HG02571 (cell line): ENCODE results near the gene COL5A1.

ENCODE experiments used
- ATAC-seq: cut with Tn5 transposase; IDR thresholded peaks from one replicate; pipeline ENCODE4 v1.9.1; 2021; ENCODE audit warnings: mild to moderate bottlenecking, moderate library complexity; ENCODE audit not compliant: unreplicated experiment

Gene COL5A1

DNA sequence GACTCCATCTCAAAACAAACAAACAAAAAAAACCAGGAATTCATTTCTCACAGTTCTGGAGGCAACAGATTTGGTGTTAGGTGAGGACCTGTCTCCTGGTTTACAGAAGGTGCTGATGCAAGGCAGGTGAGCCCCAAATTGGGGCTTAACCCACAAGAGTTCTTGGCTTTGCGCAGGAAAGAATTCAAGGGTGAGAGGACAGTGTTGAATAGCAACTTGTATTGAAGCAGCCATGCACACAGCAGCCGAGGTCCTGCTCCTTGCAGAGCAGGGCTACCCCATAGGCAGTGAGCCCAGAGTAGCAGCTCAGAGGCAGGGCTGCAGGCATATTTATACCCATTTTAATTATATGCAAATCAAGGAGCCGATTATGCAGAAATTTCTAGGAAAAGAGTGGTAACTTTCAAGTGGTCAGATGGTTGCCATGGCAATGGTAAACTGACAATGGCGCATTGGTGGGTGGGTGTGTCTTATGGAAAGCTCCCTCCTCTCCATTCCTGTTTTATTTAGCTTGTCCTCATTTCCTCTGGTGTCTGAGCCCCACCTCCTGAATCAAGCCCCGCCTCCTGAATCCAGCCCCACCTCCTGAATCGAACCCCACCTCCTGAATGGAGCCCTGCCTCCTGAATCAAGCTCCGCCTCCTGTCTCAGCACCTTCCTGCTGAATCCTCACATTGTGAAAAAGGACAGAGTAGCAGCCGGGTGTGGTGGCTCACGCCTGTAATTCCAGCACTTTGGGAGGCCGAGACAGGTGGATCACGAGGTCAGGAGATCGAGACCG is 34.5 kb upstream of the COL5A1 start:
- no peak for ATAC-seq

DNA sequence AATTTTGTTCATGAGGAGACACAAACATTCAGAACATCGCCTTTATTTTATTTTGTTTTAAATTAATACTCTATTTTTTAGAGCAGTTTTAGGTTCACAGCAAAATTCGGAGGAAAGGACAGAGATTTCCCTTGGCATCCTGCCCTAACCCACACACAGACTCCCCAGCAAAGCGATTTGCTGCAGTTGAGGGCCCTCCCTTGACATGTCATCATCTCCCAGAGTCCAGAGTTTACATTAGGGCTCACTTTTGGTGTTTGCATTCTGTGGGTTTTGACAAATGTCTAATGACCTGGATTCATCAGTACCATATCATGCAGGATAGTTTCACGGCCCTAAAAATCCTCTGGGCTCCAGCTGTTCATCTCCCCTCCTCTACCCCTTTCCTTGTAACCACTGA is 33.6 kb upstream of the COL5A1 start:
- ATAC-seq = no peak

- ATAC-seq = no peak
Observed at GRCh38 chr9:134611046-134611445, 30.6 kb upstream of the COL5A1 start.

- no peak for ATAC-seq
Observed at GRCh38 chr9:134612309-134612708, 29.3 kb upstream of the COL5A1 start.

GRCh38 chr9:134612715-134613114 is 28.9 kb upstream of the COL5A1 start:
- ATAC-seq = no peak

- ATAC-seq = no peak
Observed at GRCh38 chr9:134614256-134614655, 27.3 kb upstream of the COL5A1 start.

DNA sequence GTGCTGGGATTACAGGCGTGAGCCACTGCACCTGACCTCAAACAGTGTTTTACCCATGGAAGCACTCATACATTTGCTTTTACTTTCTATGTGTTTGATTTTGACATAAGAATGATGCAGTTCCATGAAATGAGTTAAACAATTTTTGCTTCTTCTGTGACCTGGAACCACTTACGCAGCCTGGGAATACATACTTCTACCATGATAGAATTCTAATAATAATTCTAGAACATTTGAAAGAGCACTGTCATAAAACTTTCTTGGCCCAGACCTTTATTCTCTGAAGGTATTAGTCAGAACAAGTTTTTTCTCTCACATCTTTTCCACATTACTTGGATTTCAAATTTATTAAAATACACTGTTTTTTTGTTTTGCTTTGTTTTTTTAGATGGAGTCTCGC is 25.3 kb upstream of the COL5A1 start:
- no peak for ATAC-seq

DNA sequence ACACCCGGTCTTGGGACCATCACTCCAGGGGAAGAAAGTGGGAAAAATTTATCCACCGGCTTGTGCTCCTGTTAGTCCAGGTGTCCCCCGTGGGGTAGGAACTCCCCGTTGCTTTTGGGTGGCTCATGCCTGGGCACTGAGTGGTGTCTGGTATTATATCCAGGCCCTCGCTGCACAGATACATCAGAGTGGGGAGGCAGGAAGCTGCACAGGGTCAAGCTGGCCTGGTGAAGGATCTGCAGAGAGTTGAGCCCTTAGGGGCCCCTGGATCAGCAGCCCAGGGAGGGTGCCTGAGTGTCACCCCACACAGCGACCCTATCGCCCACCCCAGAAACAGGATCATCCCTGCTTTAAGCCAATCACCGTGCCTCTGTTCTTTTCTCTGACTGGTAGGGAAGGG is 24.4 kb upstream of the COL5A1 start:
- ATAC-seq = no peak

DNA sequence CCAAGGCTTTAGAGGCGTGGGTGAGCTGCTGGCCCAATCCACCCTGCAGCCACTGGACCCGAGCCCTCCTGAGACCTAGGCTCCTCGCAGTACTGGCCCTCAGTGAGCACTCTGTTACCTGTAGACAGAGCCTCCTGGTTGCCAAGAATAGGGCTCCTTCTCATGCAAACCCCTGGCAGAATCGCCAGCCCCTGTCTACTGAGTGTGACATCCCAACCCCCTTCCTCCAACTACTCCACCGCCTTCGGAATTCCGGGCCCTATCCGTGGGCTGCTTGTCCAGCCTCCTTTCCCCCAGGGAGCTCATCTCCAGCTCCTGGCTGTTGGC is 23.8 kb upstream of the COL5A1 start:
- ATAC-seq = no peak

GRCh38 chr9:134618163-134618832 is 23.3 kb upstream of the COL5A1 start:
- ATAC-seq = no peak

- ATAC-seq = no peak
Observed at GRCh38 chr9:134618833-134619447, 22.7 kb upstream of the COL5A1 start.

GRCh38 chr9:134619448-134619982 is 22.1 kb upstream of the COL5A1 start:
- no peak for ATAC-seq

- no peak for ATAC-seq
Observed at GRCh38 chr9:134619983-134620661, 21.5 kb upstream of the COL5A1 start.

DNA sequence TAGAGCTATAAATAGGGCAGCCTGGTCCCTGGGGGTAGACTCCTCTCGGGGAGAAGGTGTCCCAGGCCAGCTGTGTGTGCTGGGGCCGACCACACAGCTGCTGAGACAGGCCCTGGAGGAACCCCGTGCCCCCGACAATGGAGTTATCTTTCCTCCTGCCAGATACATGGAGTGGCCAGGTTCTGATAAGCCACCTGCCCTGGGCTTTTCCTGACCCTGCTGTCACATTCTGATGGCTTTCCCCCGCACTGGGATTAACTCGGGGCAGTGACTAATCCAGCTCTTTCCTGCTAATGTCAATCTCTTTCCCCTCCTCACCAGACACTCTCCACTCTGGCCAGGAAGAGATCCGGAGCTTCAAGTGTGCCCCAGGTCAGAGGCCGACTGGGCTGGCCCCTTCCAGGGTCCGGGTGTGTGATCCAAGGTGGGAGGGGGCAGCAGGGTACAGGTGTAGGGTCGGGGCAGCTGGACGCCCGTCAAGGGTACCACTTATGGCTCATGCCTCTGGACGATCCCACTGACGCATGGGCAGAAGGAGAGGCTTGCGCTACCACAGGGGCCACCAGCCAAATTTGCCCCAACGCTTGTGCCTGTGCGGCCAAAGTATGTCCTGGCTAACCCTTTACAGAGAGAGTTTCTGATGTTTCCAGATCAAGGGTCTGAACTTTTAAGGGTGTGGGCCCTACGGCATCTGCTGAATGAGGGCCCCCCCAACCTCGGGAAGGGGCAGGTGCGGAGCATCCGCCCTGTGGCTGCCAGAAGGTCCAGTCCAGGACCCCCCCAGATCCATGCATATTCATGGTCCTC is 20.6 kb upstream of the COL5A1 start:
- no peak for ATAC-seq

DNA sequence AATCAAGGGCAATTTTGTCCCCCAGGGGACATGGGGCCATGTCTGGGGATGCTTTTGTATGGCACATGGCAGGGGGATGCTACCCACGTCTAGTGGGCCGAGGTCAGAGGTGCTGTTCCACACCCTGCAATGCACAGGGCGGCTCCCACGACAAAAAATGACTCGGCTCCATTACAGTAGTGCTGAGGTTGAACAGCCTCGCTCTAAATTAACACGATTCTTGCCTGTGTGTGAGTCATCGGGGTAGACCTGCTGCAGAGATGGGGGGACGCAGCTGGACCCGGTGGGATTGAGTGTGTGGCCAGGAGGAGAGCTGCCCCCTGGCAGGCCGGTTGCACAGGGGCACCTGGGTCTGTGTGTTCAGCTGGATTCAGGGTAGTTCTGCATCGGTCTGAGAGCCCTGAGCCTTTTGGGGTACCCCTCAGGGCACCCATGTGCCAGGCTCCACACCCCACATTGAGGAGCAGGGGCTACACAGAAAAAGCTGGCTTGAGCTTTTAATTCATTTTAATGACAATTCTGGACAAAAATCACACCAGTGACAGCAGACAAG is 20.0 kb upstream of the COL5A1 start:
- ATAC-seq = no peak

GRCh38 chr9:134622896-134623257 is 18.7 kb upstream of the COL5A1 start:
- ATAC-seq = no peak

DNA sequence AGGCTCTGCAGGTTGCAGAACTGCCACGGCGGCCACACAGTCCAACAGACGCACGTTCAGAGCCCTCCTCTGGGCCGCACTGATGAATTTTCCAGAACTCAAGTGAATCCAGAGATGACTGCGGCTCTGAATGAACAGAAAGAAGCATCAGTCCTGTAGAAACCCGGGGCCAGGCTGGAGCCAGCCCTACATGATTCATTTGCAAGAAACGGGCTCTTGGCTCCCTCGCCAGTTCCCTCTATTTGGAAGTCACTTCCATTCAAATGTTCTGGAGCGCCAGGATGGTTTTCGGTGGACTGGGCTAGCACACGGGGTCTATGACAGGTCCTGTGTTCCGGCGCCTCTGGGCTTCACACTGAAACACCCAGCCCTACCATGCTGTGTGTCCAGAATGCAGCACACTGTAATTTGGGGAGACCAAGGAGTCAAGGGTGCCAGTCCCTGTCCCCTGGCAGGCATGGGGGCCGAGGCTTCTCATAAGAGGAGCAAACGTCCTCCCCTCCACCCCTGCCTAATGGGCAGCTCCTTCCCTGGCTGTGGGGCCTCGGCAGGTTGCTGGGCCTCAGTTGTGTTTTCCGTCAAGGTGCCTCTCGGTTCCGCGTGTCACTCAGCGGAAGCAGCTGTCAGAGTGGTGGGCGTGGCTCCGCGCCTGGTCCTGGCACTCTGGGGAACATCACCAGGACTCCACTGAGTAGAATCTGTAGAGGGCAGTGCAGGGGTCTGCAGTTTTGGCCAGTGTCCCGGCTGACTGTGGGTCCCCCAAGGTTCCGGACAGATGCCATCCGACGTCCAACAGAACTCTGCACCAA is 18.1 kb upstream of the COL5A1 start:
- no peak for ATAC-seq

GRCh38 chr9:134624137-134624591 is 17.4 kb upstream of the COL5A1 start:
- no peak for ATAC-seq

DNA sequence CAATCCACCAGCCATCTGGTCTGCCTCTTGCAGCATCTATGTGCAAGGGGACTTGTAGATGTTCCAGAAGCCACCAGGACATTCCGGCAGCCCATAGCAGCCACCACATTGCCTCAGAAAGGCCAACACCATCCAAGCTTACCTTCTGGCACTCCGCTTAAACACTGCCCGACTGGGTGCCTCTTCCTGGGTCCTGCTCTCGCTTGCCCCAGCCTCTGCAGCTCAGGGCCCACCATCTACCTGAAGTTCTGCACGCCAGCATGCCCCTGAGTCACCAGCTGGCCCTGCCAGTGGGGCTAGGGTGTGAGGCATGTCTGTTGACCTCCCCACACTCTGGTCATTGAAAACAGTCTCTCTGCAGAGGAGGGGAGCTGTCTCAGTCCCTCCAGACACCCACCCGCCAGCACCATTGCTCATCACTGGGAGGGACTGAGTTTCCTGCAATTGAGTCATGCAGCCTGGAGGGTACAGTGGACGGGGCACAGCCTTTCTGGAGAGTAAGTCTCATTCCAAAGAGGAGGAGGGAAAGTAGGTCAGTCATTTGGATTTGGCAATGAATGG is 16.9 kb upstream of the COL5A1 start:
- no peak for ATAC-seq
